SU-DHL-6 (cell line): ENCODE measurements around the gene AGAP1.

Experiments used
- EZH2phosphoT487 ChIP-seq: fragments of 200-600 bp; sonication (generic), shearing (Covaris generic); conservative IDR thresholded peaks from 2 replicates; pipeline ENCODE4 v1.6.1; 2018; ENCODE audit warnings: mild to moderate bottlenecking, antibody characterized with exemption, low read length, moderate library complexity, mixed read lengths
- TF ChIP-seq, protein P1 (sequence below): fragments of 200-600 bp; sonication (generic); IDR thresholded peaks from one replicate; pipeline ENCODE4 v1.5.1; 2017; ENCODE audit warnings: antibody characterized with exemption, mild to moderate bottlenecking, low read length, moderate library complexity; ENCODE audit not compliant: insufficient read depth, poor library complexity, severe bottlenecking

DNA sequence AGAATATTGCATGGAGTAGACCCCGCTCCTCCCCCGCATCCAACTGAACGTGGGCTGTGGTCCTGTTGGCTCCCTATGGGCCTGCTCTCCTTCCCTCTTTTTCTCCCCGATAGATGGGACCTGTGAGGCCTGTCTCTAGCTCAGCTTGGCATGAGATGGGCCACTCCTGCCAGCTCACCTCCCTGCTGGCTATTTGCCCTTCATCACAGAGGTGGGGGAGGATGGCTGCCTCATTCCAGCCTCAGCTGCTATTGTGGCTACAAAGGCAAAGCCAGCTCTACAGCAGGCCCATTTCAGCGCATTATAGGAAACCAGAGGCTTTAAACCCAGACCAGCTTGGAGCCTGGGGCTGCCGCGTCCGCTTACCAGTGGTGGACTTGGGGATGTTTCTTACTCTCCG lies 360.4 kb downstream of the AGAP1 start:
- TF ChIP-seq, protein P1, sequence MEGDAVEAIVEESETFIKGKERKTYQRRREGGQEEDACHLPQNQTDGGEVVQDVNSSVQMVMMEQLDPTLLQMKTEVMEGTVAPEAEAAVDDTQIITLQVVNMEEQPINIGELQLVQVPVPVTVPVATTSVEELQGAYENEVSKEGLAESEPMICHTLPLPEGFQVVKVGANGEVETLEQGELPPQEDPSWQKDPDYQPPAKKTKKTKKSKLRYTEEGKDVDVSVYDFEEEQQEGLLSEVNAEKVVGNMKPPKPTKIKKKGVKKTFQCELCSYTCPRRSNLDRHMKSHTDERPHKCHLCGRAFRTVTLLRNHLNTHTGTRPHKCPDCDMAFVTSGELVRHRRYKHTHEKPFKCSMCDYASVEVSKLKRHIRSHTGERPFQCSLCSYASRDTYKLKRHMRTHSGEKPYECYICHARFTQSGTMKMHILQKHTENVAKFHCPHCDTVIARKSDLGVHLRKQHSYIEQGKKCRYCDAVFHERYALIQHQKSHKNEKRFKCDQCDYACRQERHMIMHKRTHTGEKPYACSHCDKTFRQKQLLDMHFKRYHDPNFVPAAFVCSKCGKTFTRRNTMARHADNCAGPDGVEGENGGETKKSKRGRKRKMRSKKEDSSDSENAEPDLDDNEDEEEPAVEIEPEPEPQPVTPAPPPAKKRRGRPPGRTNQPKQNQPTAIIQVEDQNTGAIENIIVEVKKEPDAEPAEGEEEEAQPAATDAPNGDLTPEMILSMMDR, result no peak
- TF ChIP-seq EZH2phosphoT487, result no peak
